GM18861 (cell line): Measurements from ENCODE around the gene SPOUT1.
A peak's percentile ranks its signal among the peaks of the same experiment; 100 is the strongest.
"Not testable (repeated sequence)": the region's sequence is repeated elsewhere in the genome, so short reads cannot be mapped to it uniquely, and the experiment has no call there.

Experiments used
- ATAC-seq: cut with Tn5 transposase; IDR thresholded peaks from one replicate; pipeline ENCODE4 v1.9.1; 2021; ENCODE audit not compliant: unreplicated experiment

Gene SPOUT1

DNA sequence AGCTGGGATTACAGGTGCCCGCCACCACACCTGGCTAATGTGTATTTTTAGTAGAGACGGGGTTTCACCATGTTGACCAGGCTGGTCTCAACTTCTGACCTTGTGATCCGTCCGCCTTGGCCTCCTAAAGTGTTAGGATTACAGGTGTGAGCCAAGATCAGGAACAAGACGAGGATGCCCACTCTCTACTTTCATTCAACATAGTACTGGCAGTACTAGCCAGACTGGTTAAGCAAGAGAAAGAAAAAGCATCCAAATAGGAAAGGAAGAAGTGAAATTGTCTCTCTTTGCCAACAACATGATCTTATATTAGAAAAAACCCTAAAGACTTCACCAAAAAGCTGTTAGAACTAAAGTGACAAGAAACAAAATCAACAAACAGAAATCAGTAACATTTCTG is 18.7 kb downstream of the SPOUT1 start:
- ATAC-seq: no peak

- no peak for ATAC-seq
Measured at GRCh38 chr9:128809831-128810230, 19.8 kb downstream of the SPOUT1 start.

- no peak for ATAC-seq
Measured at GRCh38 chr9:128809036-128809599, 20.5 kb downstream of the SPOUT1 start.

- no peak for ATAC-seq
Measured at GRCh38 chr9:128808543-128808942, 21.1 kb downstream of the SPOUT1 start.

- ATAC-seq: no peak
Measured at GRCh38 chr9:128807827-128808226, 21.8 kb downstream of the SPOUT1 start.

GRCh38 chr9:128805661-128806060 is 23.9 kb downstream of the SPOUT1 start:
- no peak for ATAC-seq

DNA sequence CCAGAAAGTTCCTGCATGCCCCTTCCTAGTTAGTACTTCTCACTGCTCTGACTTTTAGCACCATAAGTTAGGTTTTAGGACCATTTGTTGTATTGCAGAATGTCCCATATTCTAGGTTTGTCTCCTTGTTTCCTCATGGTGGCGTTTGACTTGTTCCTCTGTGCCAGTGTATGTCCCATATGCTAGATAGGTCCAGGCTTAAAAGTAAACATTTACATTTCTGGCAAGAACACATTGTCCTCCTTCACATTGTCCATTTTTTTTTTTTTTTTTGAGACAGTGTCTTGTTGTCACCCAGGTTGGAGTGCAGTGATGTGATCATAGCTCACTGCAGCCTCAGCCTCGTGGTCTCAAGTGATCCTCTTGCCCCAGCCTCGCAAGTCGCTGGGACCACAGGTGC is 27.1 kb downstream of the SPOUT1 start:
- no peak for ATAC-seq

DNA sequence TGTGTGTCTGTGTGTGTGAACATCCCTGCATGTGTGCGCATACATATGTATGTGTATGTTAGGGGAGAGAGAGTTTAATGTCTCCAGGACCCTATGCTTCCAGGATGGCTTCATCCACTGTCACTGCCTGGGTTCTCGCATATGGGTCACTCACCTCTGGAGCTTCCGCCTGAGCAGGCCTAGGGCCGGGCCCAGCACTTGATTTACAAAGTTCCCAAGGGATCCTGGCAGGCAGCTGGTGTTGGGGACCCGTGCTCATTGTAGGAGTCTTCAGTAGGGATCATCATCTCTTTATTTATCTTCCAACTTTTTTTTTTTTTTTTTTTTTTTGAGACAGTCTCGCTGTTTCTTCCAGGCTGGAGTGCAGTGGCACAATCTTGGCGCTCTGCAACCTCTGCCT is 29.5 kb downstream of the SPOUT1 start:
- no peak for ATAC-seq

DNA sequence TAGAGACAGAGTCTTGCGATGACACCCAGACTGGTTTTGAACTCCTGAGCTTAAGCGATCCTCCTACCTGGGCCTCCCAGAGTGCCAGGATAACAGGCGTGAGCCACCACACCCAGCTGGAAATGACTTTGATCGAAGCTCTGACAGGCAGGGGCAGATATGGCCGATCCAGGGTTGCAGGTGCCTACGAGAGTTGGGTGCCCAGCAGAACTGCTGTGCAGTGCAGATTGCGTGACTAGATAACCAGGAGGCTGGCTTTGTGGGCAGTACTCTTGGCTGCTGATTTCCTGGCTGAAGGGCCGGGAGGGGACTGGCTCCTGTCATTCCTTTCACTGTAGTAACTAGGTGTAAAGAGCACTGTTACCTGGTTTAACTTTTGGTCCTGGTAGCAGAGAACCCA is 30.7 kb downstream of the SPOUT1 start:
- ATAC-seq: no peak

GRCh38 chr9:128794961-128795360 is 34.6 kb downstream of the SPOUT1 start:
- not testable (repeated sequence) for ATAC-seq

DNA sequence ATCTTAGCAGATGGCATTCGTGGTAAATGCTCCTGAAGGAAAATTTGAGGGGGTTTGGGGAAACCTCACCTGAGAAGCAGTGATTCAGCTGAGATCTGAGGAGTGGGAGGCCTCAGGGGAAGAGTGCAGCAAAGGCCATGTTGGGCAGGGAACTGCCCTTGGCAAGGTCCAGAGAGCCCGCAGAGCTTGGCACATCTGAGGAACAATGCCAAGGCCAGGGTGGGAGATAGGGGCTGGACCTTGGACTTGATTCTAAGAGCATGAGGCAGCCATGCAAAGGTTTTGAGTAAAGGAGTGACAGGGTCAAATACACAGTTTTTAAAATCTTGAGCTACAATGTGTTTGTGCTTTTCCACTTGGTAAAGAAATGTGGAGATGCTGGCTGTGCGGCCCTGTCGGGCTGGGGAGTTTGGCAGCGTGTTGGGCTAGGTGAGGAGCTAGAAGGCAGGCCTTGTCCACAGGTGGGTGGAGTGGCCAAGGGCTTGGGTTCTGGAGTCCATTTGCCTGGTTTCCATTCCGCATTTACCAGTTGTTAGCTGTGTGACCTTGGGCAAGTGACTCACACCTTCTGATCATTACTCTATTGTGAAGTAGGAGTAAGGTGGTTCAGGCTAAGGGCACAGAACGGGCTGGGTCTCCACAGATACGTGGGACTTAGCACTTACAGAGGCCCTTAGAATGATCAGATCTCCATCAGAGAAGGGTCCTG is 36.5 kb downstream of the SPOUT1 start:
- no peak for ATAC-seq

DNA sequence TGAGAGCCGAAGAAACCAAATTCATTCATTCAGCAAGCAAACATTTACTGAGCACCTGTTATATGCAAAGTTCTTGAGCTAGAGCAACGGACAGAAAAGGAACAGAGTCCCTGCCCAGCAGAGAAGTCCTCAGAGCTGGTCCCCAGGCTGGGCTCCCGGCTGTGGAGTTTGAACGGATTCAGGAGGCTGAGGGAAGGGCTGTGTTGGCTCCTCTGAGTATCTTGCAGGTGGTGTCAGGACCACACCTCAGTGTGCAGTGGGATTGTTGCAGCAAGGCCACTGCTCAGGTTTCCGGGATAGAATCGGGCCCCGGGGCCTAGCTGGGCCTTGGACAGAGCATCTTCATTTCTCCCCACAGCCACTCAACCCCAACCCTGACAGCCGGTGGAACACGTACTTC is 37.5 kb downstream of the SPOUT1 start:
- ATAC-seq: no peak

- ATAC-seq: no peak
Measured at GRCh38 chr9:128790536-128790935, 39.1 kb downstream of the SPOUT1 start.

- ATAC-seq: no peak
Measured at GRCh38 chr9:128788445-128788844, 41.1 kb downstream of the SPOUT1 start.

- ATAC-seq: no peak
Measured at GRCh38 chr9:128787659-128788058, 41.9 kb downstream of the SPOUT1 start.

DNA sequence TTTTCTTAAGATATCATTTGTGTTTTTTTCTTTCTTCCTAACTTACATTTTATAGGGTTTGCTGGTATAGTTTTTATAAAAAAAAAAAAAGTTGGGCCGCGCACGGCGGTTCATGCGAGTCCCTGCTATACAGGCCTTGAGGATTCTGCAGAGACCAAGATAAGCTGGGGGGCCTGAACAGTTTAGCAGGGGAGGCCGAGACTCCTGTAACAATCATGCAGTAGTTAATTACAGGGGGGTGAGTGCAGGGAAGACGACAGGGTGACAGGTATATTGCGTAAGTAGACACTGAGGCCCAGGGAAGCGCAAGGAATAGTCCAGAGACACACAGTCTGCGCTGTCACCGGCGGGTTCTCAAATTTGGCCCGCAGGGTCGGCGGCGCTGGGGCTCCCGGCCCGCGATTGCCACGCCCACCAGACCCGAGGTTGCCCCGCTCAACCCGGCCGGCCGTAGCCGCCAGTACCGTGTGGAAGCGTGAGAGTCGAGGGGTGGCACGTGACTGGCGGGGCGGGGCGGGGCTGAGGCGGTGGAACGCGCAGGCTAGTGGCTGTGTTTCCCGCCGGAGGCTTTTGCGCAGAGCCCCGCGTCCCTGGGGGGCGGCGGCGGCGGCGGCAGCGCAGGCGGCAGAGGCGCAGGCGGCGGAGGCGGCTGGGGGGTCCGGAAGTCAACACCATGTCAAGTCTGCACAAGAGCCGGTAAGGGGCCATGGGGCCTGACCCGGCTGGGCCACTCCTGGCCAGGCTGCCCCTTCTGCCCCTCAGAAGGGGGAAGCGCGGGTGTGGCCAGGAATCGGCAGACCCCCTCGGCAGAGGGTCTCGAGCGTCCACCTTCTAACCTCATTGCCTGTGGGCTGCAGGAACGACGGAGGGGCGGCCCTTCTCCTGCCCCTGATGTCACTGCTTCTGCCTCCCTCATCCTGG is 42.7 kb downstream of the SPOUT1 start, which contains the start of gene TBC1D13:
Gene TBC1D13, plus strand, starts transcription at position 573 of the 921 bp plus-strand sequence. Its CDS starts 101 bp downstream, at position 674.
- peak; percentile 67 for ATAC-seq

GRCh38 chr9:128785427-128785826 is 44.2 kb downstream of the SPOUT1 start:
- no peak for ATAC-seq

GRCh38 chr9:128782669-128783068 is 46.9 kb downstream of the SPOUT1 start:
- no peak for ATAC-seq

DNA sequence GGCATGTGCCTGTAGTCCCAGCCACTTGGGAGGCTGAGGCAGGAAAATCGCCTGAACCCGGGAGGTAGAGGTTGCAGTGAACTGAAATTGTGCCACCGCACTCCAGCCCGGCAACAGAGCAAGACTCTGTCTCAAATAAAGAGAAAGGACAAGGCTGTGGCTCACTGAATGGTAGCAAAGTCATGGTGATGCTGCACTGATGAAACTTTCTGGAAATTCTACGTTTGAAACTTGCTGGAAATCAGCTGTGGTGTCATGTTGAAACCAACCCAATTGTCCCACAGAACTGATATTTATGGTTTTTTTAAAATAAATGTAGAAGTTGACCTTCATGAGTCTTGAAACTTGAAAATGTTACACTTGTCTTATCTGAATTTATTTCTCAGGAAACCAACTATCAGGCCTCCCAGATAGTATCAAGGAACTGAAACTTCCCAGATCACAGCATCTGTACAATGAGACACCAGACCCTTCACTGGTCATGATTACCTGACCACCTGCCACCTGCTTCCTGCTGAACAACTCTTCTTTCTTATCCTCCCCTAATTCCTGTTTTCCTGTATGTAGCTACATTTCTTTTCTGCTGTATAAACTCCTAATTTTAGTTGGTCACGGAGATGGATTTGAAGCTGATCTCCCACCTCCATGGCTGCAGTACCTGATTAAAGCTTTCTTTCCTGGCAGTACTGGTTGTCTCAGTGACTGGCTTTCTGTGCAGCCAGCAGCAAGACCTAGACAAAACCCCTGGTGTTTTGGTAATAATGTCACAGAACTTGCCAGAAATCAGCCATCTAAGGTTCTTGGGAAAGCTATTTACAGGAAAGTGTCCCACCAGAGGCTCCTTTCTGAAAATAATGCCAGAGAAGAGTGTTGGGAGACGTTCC is 48.2 kb downstream of the SPOUT1 start:
- no peak for ATAC-seq

DNA sequence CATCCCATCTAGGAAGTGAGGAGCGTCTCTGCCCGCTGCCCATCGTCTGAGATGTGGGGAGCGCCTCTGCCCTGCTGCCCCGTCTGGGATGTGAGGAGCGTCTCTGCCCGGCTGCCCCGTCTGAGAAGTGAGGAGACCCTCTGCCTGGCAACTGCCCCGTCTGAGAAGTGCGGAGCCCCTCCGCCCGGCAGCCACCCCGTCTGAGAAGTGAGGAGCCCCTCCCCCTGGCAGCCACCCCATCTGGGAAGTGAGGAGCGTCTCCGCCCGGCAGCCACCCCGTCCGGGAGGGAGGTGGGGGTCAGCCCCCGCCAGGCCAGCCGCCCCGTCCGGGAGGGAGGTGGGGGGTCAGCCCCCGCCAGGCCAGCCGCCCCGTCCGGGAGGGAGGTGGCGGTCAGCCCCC is 49.5 kb downstream of the SPOUT1 start:
- not testable (repeated sequence) for ATAC-seq

DNA sequence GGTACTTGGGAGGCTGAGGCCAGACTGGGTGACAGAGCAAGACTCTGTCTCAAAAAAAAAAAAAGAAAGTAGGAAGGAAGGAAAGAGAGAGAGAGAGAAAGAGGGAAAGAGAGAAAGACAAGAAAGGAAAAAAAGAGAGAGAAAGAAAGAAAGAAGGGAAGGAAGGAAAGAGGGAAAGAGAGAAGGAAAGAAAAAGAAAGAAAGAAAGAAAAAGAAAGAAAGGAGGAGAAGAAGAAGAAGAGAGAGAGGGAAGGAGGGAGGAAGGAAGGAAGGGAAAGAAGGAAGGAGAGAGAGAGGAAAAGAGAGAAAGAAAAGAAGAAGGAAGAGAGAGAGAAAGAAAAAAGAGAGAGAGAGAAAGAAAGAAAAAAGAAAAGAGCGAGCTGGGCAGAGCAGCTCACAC is 54.8 kb downstream of the SPOUT1 start:
- ATAC-seq: no peak
